NCI-H146 treated with DMSO at 0.1 percent for 48 hours (cell line): ENCODE data around the gene LINGO1.

Experiments
- DNase-seq: peaks from one replicate; lab custom pipeline; 2025; ENCODE audit not compliant: unreplicated experiment; lab: John Stamatoyannopoulos, UW

Gene LINGO1

GRCh38 chr15:77633134-77633912 lies 611 bp upstream of the LINGO1 start:
- peak; percentile 66 for DNase-seq

GRCh38 chr15:77631745-77632533 lies 773 bp downstream of the LINGO1 start:
- peak; percentile 1 for DNase-seq

- no peak for DNase-seq
Measured at GRCh38 chr15:77630956-77631744, 1.6 kb downstream of the LINGO1 start.

GRCh38 chr15:77630056-77630455 lies 2.7 kb downstream of the LINGO1 start:
- no peak for DNase-seq

- no peak for DNase-seq
Measured at GRCh38 chr15:77629070-77630030, 3.4 kb downstream of the LINGO1 start.

GRCh38 chr15:77628010-77628409 lies 4.7 kb downstream of the LINGO1 start:
- no peak for DNase-seq

- DNase-seq, result no peak
Measured at GRCh38 chr15:77627581-77627980, 5.1 kb downstream of the LINGO1 start.

- DNase-seq, result peak; percentile 67
Measured at GRCh38 chr15:77627067-77627466, 5.6 kb downstream of the LINGO1 start.

- no peak for DNase-seq
Measured at GRCh38 chr15:77626002-77626401, 6.7 kb downstream of the LINGO1 start.

- no peak for DNase-seq
Measured at GRCh38 chr15:77625376-77625775, 7.3 kb downstream of the LINGO1 start.

GRCh38 chr15:77624868-77625267 lies 7.8 kb downstream of the LINGO1 start:
- no peak for DNase-seq

GRCh38 chr15:77623755-77624524 lies 8.8 kb downstream of the LINGO1 start:
- DNase-seq, result no peak

GRCh38 chr15:77622934-77623754 lies 9.6 kb downstream of the LINGO1 start:
- no peak for DNase-seq

GRCh38 chr15:77622209-77622933 lies 10.3 kb downstream of the LINGO1 start:
- DNase-seq, result no peak

- DNase-seq, result no peak
Measured at GRCh38 chr15:77621847-77622208, 10.9 kb downstream of the LINGO1 start.

GRCh38 chr15:77620960-77621647 lies 11.6 kb downstream of the LINGO1 start:
- DNase-seq, result no peak

- DNase-seq, result no peak
Measured at GRCh38 chr15:77620297-77620696, 12.4 kb downstream of the LINGO1 start.

GRCh38 chr15:77619883-77620282 lies 12.8 kb downstream of the LINGO1 start:
- no peak for DNase-seq
